B cell (primary cell): ENCODE results near the gene ADIPOR1. TPM values are rescaled to one million over a fixed set of nuclear protein-coding genes. Genes with fewer than 3 reads are reported as not detected.
"Not testable (repeated sequence)": the region's sequence is repeated elsewhere in the genome, so short reads cannot be mapped to it uniquely, and the experiment has no call there.

ENCODE experiments used
- ATAC-seq: fragments of 200-7000 bp; cut with Tn5 transposase; one replicate; pipeline ENCODE4 v1.10.0; 2021; ENCODE audit warnings: low read depth, mild to moderate bottlenecking, moderate number of reproducible peaks, moderate library complexity
- CTCF ChIA-PET: fragments of 350-600 bp; sonication (Branson Sonifier 250); formaldehyde crosslinking; loops from one replicate; lab custom pipeline; 2021; ENCODE audit warnings: antibody characterized with exemption, inconsistent platforms; lab: Charles Lee
- POLR2A ChIA-PET: fragments of 350-600 bp; sonication (Branson Sonifier 250); formaldehyde crosslinking; loops from one replicate; lab custom pipeline; 2021; ENCODE audit warnings: antibody characterized with exemption; lab: Charles Lee
- DNase-seq: peaks from one replicate; pipeline ENCODE4 v3.0.0; 2013
- H2AFZ ChIP-seq: 2 replicates; pipeline ENCODE4 v1.6.1; 2012; ENCODE audit warnings: mild to moderate bottlenecking, low read depth, low read length; ENCODE audit not compliant: insufficient read depth, poor library complexity, severe bottlenecking
- H3K27ac ChIP-seq, 2 donors: 1 replicate in 1 of 2; 2 replicates in 1 of 2; pipeline ENCODE4 v1.5.1; 2012 to 2013; ENCODE audit warnings: low read length in 2 of 2, mild to moderate bottlenecking in 2 of 2, moderate library complexity in 1 of 2
- H3K27me3 ChIP-seq, 4 experiments: fragments of 200-600 bp in 1 of 4; sonication (generic) in 1 of 4; replicated peaks in 1 of 4; 1 replicate in 2 of 4; 2 replicates in 2 of 4; pipeline versions ENCODE4 v1.6.1 to v1.7.0; 2013 to 2016; ENCODE audit warnings: low read length in 3 of 4, mild to moderate bottlenecking in 2 of 4, mixed read lengths in 1 of 4, moderate library complexity in 1 of 4; ENCODE audit not compliant: insufficient read depth in 4 of 4, control insufficient read depth in 3 of 4; ENCODE audit errors: control extremely low read depth in 1 of 4
- H3K36me3 ChIP-seq, 2 experiments: replicated peaks in 1 of 2; 1 replicate in 1 of 2; 2 replicates in 1 of 2; pipeline versions ENCODE4 v1.6.1 to v1.7.1; 2013; ENCODE audit warnings: low read length in 1 of 2; ENCODE audit not compliant: insufficient read depth in 2 of 2, control insufficient read depth in 1 of 2; ENCODE audit errors: control extremely low read depth in 1 of 2, extremely low read depth in 1 of 2
- H3K4me1 ChIP-seq, 2 donors: fragments of 200-600 bp in 1 of 2; sonication (generic) in 1 of 2; 1 replicate in 1 of 2; 2 replicates in 1 of 2; pipeline versions ENCODE4 v1.5.1 to v1.6.1; 2013 to 2017; ENCODE audit warnings: low read length in 2 of 2; ENCODE audit not compliant: control insufficient read depth in 2 of 2, insufficient read depth in 2 of 2
- H3K4me2 ChIP-seq: replicated peaks from 2 replicates; pipeline ENCODE3; 2012; ENCODE audit warnings: mild to moderate bottlenecking, low read depth, low read length; ENCODE audit not compliant: poor library complexity, severe bottlenecking
- H3K4me3 ChIP-seq, 5 experiments: fragments of 200-600 bp in 1 of 5; sonication (generic) in 1 of 5; 1 replicate in 3 of 5; 2 replicates in 2 of 5; pipeline versions ENCODE4 v1.5.1 to v1.7.0; 2011 to 2016; ENCODE audit warnings: low read length in 4 of 5, mild to moderate bottlenecking in 4 of 5, low read depth in 2 of 5, control low read depth in 1 of 5, moderate library complexity in 1 of 5; ENCODE audit not compliant: insufficient read depth in 1 of 5; ENCODE audit errors: control extremely low read depth in 1 of 5, extremely low read depth in 1 of 5
- H3K79me2 ChIP-seq: fragments of 200-600 bp; sonication (generic); one replicate; pipeline ENCODE4 v1.6.0; 2016; ENCODE audit warnings: low read length; ENCODE audit not compliant: control insufficient read depth, insufficient read depth
- H3K9ac ChIP-seq: fragments of 200-600 bp; sonication (generic); 2 replicates; pipeline ENCODE4 v1.6.1; 2017; ENCODE audit warnings: mild to moderate bottlenecking, low read length, moderate library complexity
- H3K9me3 ChIP-seq, 3 donors: one replicate each; pipeline versions ENCODE4 v1.6.1 to v1.7.1; 2013; ENCODE audit warnings: low read length in 2 of 3; ENCODE audit not compliant: control insufficient read depth in 2 of 3, insufficient read depth in 1 of 3; ENCODE audit errors: control extremely low read depth in 1 of 3
- H4K20me1 ChIP-seq: 2 replicates; pipeline ENCODE4 v1.6.0; 2012; ENCODE audit warnings: mild to moderate bottlenecking, low read length; ENCODE audit not compliant: insufficient read depth, control insufficient read depth, poor library complexity, severe bottlenecking
- H3K27ac Mint-ChIP-seq: one replicate; pipeline ENCODE4 v1.8.0; 2021; ENCODE audit warnings: mixed read lengths
- H3K27me3 Mint-ChIP-seq: one replicate; pipeline ENCODE4 v1.8.0; 2021; ENCODE audit warnings: mixed read lengths
- H3K4me1 Mint-ChIP-seq: one replicate; pipeline ENCODE4 v1.8.0; 2021; ENCODE audit warnings: mixed read lengths
- H3K4me3 Mint-ChIP-seq: one replicate; pipeline ENCODE4 v1.8.0; 2021; ENCODE audit warnings: mixed read lengths
- H3K9me3 Mint-ChIP-seq: one replicate; pipeline ENCODE4 v1.8.0; 2022; ENCODE audit warnings: mixed read lengths; ENCODE audit not compliant: insufficient read depth
- EZH2 ChIP-seq: IDR thresholded peaks from 2 replicates; pipeline ENCODE4 v1.6.1; 2012; ENCODE audit warnings: borderline replicate concordance, low read depth, mild to moderate bottlenecking, moderate library complexity, low read length; ENCODE audit not compliant: insufficient read depth, poor library complexity, severe bottlenecking
- WGBS: methylation state at CpG from one replicate; pipeline ENCODE4 v1.1.5; 2013; ENCODE audit warnings: missing lambda C conversion rate; ENCODE audit not compliant: insufficient coverage; 5-methylcytosine and 5-hydroxymethylcytosine counted together
- intact Hi-C: fragments of 100-400 bp; cut with micrococcal nuclease; formaldehyde crosslinking; loops from one replicate; pipeline ENCODE4 v1.10.0; 2022
- polyA plus RNA-seq: library from polyadenylated mRNA; depleted of rRNA; stranded (reverse); fragments of >200 nt; gene quantifications from 2 replicates; pipeline ENCODE4 v1.2.3, GENCODE V29; 2012
- total RNA-seq, 2 donors: library from RNA; stranded (reverse); fragments of 120-200 nt in 1 of 2; gene quantifications; 1 replicate in 1 of 2; 2 replicates in 1 of 2; pipeline versions ENCODE4 v1.2.3 to v1.2.4, GENCODE V29; 2013 to 2022
- TF ChIP-seq, protein P1 (sequence below): fragments of 200-600 bp; IDR thresholded peaks from one replicate; pipeline ENCODE4 v1.8.0; 2022; ENCODE audit warnings: antibody characterized with exemption, mild to moderate bottlenecking

Gene ADIPOR1
- total and polyA plus RNA-seq, 2 donors (not counting 1 experiment from before 2014, with no cell fraction given) = 44.2 to 49.5 TPM

DNA sequence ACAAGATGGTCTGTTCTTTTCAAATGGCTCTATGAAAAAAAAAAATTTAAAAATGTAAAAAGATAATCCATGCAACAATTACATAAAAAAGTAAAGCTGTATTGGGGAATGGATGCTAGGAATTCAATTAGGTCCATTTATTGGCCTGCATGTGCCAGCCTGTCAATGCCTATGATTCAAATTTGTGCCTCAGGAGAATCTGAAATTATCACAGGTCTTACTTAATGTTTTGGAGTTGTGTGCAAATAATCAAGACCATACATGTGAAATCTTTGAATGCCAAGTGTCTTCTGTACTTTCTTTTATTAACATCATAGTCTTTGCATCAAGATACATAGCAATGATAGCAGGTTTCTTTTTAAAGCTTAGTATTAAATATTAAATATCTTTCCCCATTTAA, 17.6 kb downstream of the ADIPOR1 start:
- Histone ChIP-seq H2AFZ (no peak overlapping the region), H3K79me2 (no peaks in the 10 kb centered on the region), H4K20me1 (no peaks in the 10 kb centered on the region), H3K4me1 (no peaks in the 10 kb centered on the region), H3K9me3 (no peaks in the 10 kb centered on the region), H3K27ac (no peak overlapping the region), H3K4me2 (no peak overlapping the region), H3K4me3 (no peak overlapping the region), H3K36me3 (peaks cover 9 to 49% of the 10 kb centered on the region in 2 experiments), H3K9ac (no peak overlapping the region), H3K27me3 (no peaks in the 10 kb centered on the region)
- CTCF ChIA-PET = no interaction called here
- intact Hi-C loops = no loop called here
- H3K27ac Mint-ChIP-seq = no peak overlapping the region
- no peak overlapping the region for H3K4me3 Mint-ChIP-seq
- ATAC-seq = no peak
- H3K9me3 Mint-ChIP-seq = no peaks in the 10 kb centered on the region
- POLR2A ChIA-PET = no interaction called here
- no peak for TF ChIP-seq EZH2
- TF ChIP-seq, protein P1, sequence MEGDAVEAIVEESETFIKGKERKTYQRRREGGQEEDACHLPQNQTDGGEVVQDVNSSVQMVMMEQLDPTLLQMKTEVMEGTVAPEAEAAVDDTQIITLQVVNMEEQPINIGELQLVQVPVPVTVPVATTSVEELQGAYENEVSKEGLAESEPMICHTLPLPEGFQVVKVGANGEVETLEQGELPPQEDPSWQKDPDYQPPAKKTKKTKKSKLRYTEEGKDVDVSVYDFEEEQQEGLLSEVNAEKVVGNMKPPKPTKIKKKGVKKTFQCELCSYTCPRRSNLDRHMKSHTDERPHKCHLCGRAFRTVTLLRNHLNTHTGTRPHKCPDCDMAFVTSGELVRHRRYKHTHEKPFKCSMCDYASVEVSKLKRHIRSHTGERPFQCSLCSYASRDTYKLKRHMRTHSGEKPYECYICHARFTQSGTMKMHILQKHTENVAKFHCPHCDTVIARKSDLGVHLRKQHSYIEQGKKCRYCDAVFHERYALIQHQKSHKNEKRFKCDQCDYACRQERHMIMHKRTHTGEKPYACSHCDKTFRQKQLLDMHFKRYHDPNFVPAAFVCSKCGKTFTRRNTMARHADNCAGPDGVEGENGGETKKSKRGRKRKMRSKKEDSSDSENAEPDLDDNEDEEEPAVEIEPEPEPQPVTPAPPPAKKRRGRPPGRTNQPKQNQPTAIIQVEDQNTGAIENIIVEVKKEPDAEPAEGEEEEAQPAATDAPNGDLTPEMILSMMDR = no peak
- H3K27me3 Mint-ChIP-seq = no peaks in the 10 kb centered on the region
- DNase-seq = no peak
- H3K4me1 Mint-ChIP-seq = no peaks in the 10 kb centered on the region

GRCh38 chr1:202938287-202938925, 19.7 kb downstream of the ADIPOR1 start:
- H3K27me3 ChIP-seq = no peaks in the 10 kb centered on the region
- TF ChIP-seq EZH2 = no peak
- ChIA-PET CTCF (no interaction called here), POLR2A (no interaction called here)
- Mint-ChIP-seq H3K4me3 (no peak overlapping the region), H3K27me3 (peaks cover 1% of the 10 kb centered on the region), H3K4me1 (peaks cover 6% of the 10 kb centered on the region), H3K9me3 (no peaks in the 10 kb centered on the region), H3K27ac (no peak overlapping the region)
- H3K4me1 ChIP-seq = no peaks in the 10 kb centered on the region
- H3K79me2 ChIP-seq = no peaks in the 10 kb centered on the region
- H4K20me1 ChIP-seq = no peaks in the 10 kb centered on the region
- no peak for ATAC-seq
- no peak overlapping the region for H3K27ac ChIP-seq
- H2AFZ ChIP-seq = no peak overlapping the region
- DNase-seq = no peak
- H3K4me3 ChIP-seq = no peak overlapping the region
- H3K36me3 ChIP-seq = peaks cover 5 to 28% of the 10 kb centered on the region in 2 experiments
- H3K9ac ChIP-seq = no peak overlapping the region
- 100% methylated on average over 2 of the region's 5 CpGs for WGBS
- no peak overlapping the region for H3K4me2 ChIP-seq
- H3K9me3 ChIP-seq = no peaks in the 10 kb centered on the region
- intact Hi-C loops = no loop called here

DNA sequence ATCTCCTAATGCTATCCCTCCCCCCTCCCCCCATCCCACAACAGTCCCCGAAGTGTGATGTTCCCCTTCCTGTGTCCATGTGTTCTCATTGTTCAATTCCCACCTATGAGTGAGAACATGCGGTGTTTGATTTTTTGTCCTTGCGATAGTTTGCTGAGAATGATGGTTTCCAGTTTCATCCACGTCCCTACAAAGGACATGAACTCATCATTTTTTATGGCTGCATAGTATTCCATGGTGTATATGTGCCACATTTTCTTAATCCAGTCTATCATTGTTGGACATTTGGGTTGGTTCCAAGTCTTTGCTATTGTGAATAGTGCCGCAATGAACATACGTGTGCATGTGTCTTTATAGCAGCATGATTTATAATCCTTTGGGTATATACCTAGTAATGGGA, 21.7 kb downstream of the ADIPOR1 start:
- H3K4me3 ChIP-seq, H4K20me1 ChIP-seq, H3K4me2 ChIP-seq, H2AFZ ChIP-seq, H3K27me3 Mint-ChIP-seq, H3K27me3 ChIP-seq, H3K9me3 Mint-ChIP-seq, intact Hi-C loops, CTCF ChIA-PET, DNase-seq, ATAC-seq, POLR2A ChIA-PET, H3K4me1 ChIP-seq, H3K4me1 Mint-ChIP-seq, H3K9me3 ChIP-seq, H3K9ac ChIP-seq, H3K4me3 Mint-ChIP-seq, H3K79me2 ChIP-seq, H3K27ac ChIP-seq, H3K27ac Mint-ChIP-seq: not testable (repeated sequence)
- no CpG with 5 or more reads among the region's 6 CpGs for WGBS
- H3K36me3 ChIP-seq = peaks cover 4 to 11% of the 10 kb centered on the region in 2 experiments
